Gastroesophageal sphincter (tissue), 4 donors: ENCODE data around the gene MN1. TPM values are rescaled to one million over a fixed set of nuclear protein-coding genes. Genes with fewer than 3 reads are reported as not detected.
A peak's percentile ranks its signal among the peaks of the same experiment; 100 is the strongest.

Experiments used
- ATAC-seq: fragments of 150-250 bp; one replicate; pipeline ENCODE4 v1.9.1; 2016; ENCODE audit warnings: mild to moderate bottlenecking, moderate library complexity
- H3K27ac ChIP-seq, 4 donors: fragments of 200-600 bp; sonication (generic) in 3 of 4; 1 replicate in 3 of 4; 2 replicates in 1 of 4; pipeline ENCODE4 v1.5.1; 2016 to 2019
- H3K27me3 ChIP-seq: fragments of 200-600 bp; sonication (generic); one replicate; pipeline ENCODE4 v1.5.1; 2019
- H3K36me3 ChIP-seq, 2 donors: fragments of 200-600 bp; sonication (generic); one replicate each; pipeline ENCODE4 v1.5.1; 2019; ENCODE audit warnings: control low read depth in 1 of 2
- H3K4me1 ChIP-seq, 3 donors: fragments of 200-600 bp; sonication (generic); 1 replicate in 2 of 3; 2 replicates in 1 of 3; pipeline ENCODE4 v1.5.1; 2016 to 2019; ENCODE audit warnings: control low read depth in 2 of 3
- H3K4me3 ChIP-seq, 2 donors: fragments of 200-600 bp; sonication (generic); one replicate each; pipeline ENCODE4 v1.5.1; 2019; ENCODE audit warnings: mild to moderate bottlenecking in 1 of 2, moderate library complexity in 1 of 2
- H3K9me3 ChIP-seq, 3 donors: fragments of 200-600 bp; sonication (generic); one replicate each; pipeline ENCODE4 v1.5.1; 2017 to 2019; ENCODE audit warnings: control low read depth in 2 of 3
- CTCF ChIP-seq, 4 experiments: fragments of 200-600 bp in 2 of 4; fragments of 450-650 bp in 2 of 4; sonication (generic) in 1 of 4; IDR thresholded peaks; one replicate each; pipeline ENCODE4 v1.5.1; 2017 to 2019; ENCODE audit warnings: antibody characterized with exemption in 4 of 4, mild to moderate bottlenecking in 2 of 4, moderate library complexity in 2 of 4
- EP300 ChIP-seq: sonication (generic); formaldehyde crosslinking; IDR thresholded peaks from one replicate; pipeline ENCODE4 v1.6.1; 2017; ENCODE audit warnings: antibody characterized with exemption, mild to moderate bottlenecking
- POLR2A ChIP-seq, 2 donors: fragments of 450-650 bp; IDR thresholded peaks; one replicate each; pipeline ENCODE4 v1.6.1; 2017; ENCODE audit warnings: antibody characterized with exemption in 2 of 2, mild to moderate bottlenecking in 2 of 2, moderate library complexity in 1 of 2
- POLR2AphosphoS5 ChIP-seq: sonication (generic); formaldehyde crosslinking; IDR thresholded peaks from one replicate; pipeline ENCODE4 v1.6.1; 2017; ENCODE audit warnings: antibody characterized with exemption
- WGBS, 2 donors: methylation state at CpG; one replicate each; pipeline ENCODE4 v1.1.5; 2018; ENCODE audit warnings: low coverage in 1 of 2; 5-methylcytosine and 5-hydroxymethylcytosine counted together
- total RNA-seq, 4 donors: library from RNA; depleted of rRNA; stranded (reverse); fragments of >200 nt; gene quantifications; one replicate each; pipeline ENCODE4 v1.1.0, GENCODE V29; 2016

The MN1 gene
- total RNA-seq, 4 donors from 2014 or later: 13.4 to 52.8 (median 28.5) TPM

GRCh38 chr22:27780161-27780575, 21.4 kb downstream of the MN1 start:
- Histone ChIP-seq H3K27me3 (no peaks in the 10 kb centered on the region), H3K4me3 (no peak overlapping the region), H3K27ac (peak overlapping the region in 3 of 4 donors; percentile 88 to 97 (median 91)), H3K36me3 (no peaks in the 10 kb centered on the region), H3K4me1 (peaks cover 0 to 95% (median 8%) of the 10 kb centered on the region in 3 donors), H3K9me3 (no peaks in the 10 kb centered on the region)
- TF ChIP-seq POLR2AphosphoS5: no peak
- TF ChIP-seq EP300: no peak
- TF ChIP-seq CTCF (IDR thresholded peaks at IDR 0.05): no peak
- TF ChIP-seq POLR2A (IDR thresholded peaks at IDR 0.05): no peak
- peak; percentile 44 for ATAC-seq
- WGBS, 2 donors: 19 to 47% methylated on average over 3 to 4 of the region's 9 CpGs

GRCh38 chr22:27779643-27780042, 21.9 kb downstream of the MN1 start:
- TF ChIP-seq POLR2AphosphoS5: no peak
- no peak for TF ChIP-seq EP300
- TF ChIP-seq CTCF (IDR thresholded peaks at IDR 0.05): no peak
- no peak for TF ChIP-seq POLR2A (IDR thresholded peaks at IDR 0.05)

GRCh38 chr22:27778294-27779090, 23.1 kb downstream of the MN1 start:
- 44 to 70% methylated on average over 8 to 9 of the region's 24 CpGs for WGBS, 2 donors
- TF ChIP-seq EP300 (no peak), POLR2AphosphoS5 (peak; percentile 42), CTCF (IDR thresholded peaks at IDR 0.05) (no peak)
- peak overlapping the region; percentile 14 to 97 (median 90) for H3K27ac ChIP-seq
- no peaks in the 10 kb centered on the region for H3K9me3 ChIP-seq
- H3K36me3 ChIP-seq: no peaks in the 10 kb centered on the region
- H3K4me3 ChIP-seq: peak overlapping the region in 1 of 2 donors; percentile 19
- peak; percentile 38 for ATAC-seq
- H3K27me3 ChIP-seq: no peaks in the 10 kb centered on the region
- peaks cover 0 to 96% (median 12%) of the 10 kb centered on the region in 3 donors for H3K4me1 ChIP-seq

More at GRCh38 chr22:27779643-27780042, 21.9 kb downstream of the MN1 start:
- no peaks in the 10 kb centered on the region for H3K36me3 ChIP-seq
- H3K27me3 ChIP-seq: no peaks in the 10 kb centered on the region
- ATAC-seq: no peak
- peaks cover 0 to 96% (median 12%) of the 10 kb centered on the region in 3 donors for H3K4me1 ChIP-seq
- peak overlapping the region in 3 of 4 donors; percentile 88 to 97 (median 91) for H3K27ac ChIP-seq
- no peak overlapping the region for H3K4me3 ChIP-seq
- WGBS, 2 donors: 38% methylated on average over 3 of the region's 3 CpGs; no CpG with 5 or more reads in 1 of the 2 donors
- no peaks in the 10 kb centered on the region for H3K9me3 ChIP-seq

GRCh38 chr22:27777128-27777527, 24.4 kb downstream of the MN1 start:
- no peak for ATAC-seq
- 51 to 100% methylated on average over 2 to 5 of the region's 9 CpGs for WGBS, 2 donors
- peak overlapping the region in 1 of 2 donors; percentile 28 for H3K4me3 ChIP-seq
- peaks cover 0 to 96% (median 12%) of the 10 kb centered on the region in 3 donors for H3K4me1 ChIP-seq
- H3K9me3 ChIP-seq: no peaks in the 10 kb centered on the region
- H3K27me3 ChIP-seq: no peaks in the 10 kb centered on the region
- H3K27ac ChIP-seq: peak overlapping the region; percentile 44 to 97 (median 90)
- no peaks in the 10 kb centered on the region for H3K36me3 ChIP-seq
- TF ChIP-seq CTCF (IDR thresholded peaks at IDR 0.05) (no peak), POLR2A (IDR thresholded peaks at IDR 0.05) (no peak), EP300 (no peak), POLR2AphosphoS5 (no peak)

GRCh38 chr22:27776650-27776958, 25.0 kb downstream of the MN1 start:
- ATAC-seq: no peak
- Histone ChIP-seq H3K36me3 (no peaks in the 10 kb centered on the region), H3K9me3 (no peaks in the 10 kb centered on the region), H3K4me3 (peak overlapping the region in 1 of 2 donors; percentile 28), H3K27ac (peak overlapping the region; percentile 44 to 97 (median 90)), H3K27me3 (no peaks in the 10 kb centered on the region), H3K4me1 (peaks cover 0 to 92% (median 12%) of the 10 kb centered on the region in 3 donors)
- TF ChIP-seq EP300 (no peak), CTCF (IDR thresholded peaks at IDR 0.05) (no peak), POLR2AphosphoS5 (peak; percentile 36), POLR2A (IDR thresholded peaks at IDR 0.05) (no peak)
- WGBS, 2 donors: 8 to 27% methylated on average over 7 of the region's 8 CpGs
